GM12865 (cell line): ENCODE results near the gene ABITRAM.
"Not testable (repeated sequence)": the region's sequence is repeated elsewhere in the genome, so short reads cannot be mapped to it uniquely, and the experiment has no call there.

Experiments
- DNase-seq: peaks from one replicate; pipeline ENCODE4 v3.0.0; 2010; ENCODE audit warnings: low read depth
- H3K4me3 ChIP-seq: 2 replicates; pipeline ENCODE4 v1.5.1; 2011; ENCODE audit warnings: mild to moderate bottlenecking, low read depth, low read length, control low read depth
- TF ChIP-seq, protein P1 (sequence below): IDR thresholded peaks from 2 replicates; pipeline ENCODE4 v1.5.1; 2011; ENCODE audit warnings: low read length, control low read depth, low read depth, inconsistent platforms; ENCODE audit not compliant: insufficient read depth; ENCODE audit errors: missing control alignments

ABITRAM gene, protein sequence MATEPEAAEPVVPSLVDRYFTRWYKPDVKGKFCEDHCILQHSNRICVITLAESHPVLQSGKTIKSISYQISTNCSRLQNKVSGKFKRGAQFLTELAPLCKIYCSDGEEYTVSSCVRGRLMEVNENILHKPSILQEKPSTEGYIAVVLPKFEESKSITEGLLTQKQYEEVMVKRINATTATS

DNA sequence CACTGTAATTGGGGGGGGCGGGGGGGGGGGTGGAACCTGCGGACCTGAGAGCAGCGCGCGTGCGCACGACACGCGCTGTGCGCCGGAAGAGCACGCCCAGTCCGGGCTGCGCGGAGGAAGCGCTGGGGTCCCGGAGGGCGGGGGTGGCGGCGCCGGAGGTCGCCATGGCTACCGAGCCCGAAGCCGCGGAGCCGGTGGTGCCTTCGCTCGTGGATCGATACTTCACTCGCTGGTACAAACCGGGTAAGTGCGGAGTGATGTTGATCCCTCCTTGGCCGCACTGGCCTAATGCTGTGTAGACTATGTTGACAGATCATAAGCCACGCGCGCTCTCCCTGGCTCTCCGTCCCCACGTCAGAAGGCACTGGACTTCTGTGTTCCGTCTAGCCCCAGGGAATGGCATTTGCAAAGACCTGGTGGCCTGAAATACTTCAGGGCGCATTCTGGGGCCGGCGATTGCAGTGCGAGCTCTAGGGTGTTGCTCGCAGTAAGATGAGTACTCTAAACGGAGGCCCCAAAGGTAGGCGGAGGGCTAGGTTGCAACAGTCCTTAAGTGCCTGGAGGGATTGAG lies at the start of gene ABITRAM:
TSS of gene ABITRAM (plus strand) at position 78 of the 571 bp plus-strand sequence. CDS start at position 165, 87 bp downstream.
- TF ChIP-seq, protein P1, sequence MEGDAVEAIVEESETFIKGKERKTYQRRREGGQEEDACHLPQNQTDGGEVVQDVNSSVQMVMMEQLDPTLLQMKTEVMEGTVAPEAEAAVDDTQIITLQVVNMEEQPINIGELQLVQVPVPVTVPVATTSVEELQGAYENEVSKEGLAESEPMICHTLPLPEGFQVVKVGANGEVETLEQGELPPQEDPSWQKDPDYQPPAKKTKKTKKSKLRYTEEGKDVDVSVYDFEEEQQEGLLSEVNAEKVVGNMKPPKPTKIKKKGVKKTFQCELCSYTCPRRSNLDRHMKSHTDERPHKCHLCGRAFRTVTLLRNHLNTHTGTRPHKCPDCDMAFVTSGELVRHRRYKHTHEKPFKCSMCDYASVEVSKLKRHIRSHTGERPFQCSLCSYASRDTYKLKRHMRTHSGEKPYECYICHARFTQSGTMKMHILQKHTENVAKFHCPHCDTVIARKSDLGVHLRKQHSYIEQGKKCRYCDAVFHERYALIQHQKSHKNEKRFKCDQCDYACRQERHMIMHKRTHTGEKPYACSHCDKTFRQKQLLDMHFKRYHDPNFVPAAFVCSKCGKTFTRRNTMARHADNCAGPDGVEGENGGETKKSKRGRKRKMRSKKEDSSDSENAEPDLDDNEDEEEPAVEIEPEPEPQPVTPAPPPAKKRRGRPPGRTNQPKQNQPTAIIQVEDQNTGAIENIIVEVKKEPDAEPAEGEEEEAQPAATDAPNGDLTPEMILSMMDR = no peak
- peak; percentile 92 for DNase-seq

DNA sequence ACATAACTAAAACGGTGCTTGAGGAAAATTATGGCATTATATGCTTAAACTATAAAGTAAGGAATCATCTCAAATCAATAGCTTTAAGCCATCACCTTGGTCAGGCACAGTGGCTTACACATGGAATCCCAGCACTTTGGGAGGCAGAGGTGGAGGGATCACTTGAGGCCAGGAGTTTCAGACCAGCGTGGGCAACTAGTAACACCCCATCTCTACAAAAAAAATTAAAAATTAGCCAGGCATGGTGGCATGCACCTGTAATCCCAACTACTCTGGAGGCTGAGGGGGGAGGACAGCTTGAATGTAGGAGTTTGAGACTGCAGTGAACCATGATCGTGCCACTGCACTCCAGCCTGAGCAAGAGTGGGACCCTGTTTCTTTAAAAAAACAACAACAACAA lies 49.5 kb upstream of the ABITRAM start:
- H3K4me3 ChIP-seq = no peak overlapping the region
- TF ChIP-seq, protein P1 = no peak
- no peak for DNase-seq

More for the DNA sequence above, at the start of gene ABITRAM:
- peak within 1 kb of the TSS; percentile 69 for H3K4me3 ChIP-seq

DNA sequence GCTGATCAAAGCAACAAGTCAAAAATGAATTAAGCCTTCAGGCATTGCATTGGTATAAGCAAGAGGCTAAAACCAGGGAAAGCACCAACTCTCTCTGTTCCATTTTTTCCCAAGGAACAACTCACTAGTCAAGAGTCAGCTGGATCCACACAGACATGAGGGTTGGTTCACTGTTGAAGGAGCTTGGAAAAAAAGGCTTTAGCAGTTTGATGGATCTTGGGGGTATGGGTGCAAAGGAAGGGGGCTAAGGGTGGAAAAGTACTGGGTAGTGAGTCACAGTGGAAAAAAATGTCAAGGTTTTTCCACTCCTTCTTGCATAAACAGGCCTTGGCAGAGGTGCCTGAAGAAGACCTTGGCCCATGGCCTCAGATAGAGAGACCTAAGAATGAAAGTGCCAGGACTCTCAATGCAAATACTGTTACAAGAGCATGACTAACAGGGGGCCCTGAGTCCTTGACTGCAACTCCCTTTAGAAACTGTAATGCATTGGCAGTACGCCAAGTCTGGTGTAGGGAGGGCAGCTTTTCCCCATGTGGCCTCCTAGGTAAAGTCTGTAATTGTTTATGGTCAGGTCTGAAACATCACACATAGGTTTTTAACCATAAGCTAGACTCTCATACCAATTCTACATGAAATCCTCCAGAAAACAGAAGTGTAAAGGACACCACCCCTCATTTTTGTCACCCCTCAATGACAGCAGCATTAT lies 48.4 kb upstream of the ABITRAM start:
- TF ChIP-seq, protein P1 = no peak
- DNase-seq = peak; percentile 95
- no peak overlapping the region for H3K4me3 ChIP-seq

DNA sequence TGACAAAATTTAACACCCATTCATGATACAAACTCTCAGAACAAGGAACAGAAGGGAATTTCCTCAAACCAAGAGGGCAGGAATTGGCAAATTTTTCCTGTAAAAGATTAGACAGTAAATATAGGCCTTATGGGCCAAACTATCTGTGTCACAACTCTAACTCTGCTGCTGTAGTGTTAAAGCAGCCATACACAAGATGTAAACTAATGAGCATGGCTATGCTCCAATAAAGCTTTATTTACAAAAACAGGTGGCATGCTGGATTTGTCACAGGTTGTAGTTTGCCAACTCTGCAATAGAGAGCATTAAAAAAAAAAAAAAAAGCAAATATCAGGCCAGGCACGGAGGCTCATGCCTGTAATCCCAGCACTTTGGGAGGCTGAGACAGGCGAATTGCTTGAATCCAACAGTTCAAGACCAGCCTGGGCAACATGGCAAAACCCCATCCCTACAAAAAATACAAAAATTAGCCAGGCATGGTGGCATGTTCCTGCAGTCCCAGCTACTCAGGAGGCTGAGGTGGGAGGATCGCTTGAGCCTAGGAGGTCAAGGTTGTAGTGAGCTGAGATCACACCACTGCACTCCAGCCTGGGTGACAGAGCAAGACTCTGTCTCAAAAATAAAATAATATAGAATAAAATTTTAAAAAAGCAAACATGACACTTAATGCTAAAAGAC lies 47.5 kb upstream of the ABITRAM start:
- DNase-seq, H3K4me3 ChIP-seq: not testable (repeated sequence)

DNA sequence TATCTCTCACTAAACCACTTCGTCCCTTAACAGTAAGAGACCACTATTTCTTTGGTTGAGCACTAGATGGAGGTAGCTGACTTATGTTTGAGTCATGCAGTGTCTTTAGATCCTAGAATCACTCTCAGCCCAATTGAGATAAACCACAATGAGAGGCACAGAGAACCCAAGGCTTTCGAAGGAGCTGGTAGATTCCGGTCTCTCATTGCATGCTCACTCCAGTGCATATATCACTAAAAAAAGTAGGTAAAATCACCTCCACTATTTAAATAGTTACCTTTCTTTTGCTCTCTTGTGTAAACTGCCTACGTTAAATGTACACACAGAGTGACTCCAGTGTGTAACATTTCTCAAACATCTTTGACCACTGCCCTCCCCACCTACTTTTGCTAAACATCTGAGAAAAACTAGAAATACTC lies 44.5 kb upstream of the ABITRAM start:
- TF ChIP-seq, protein P1 = no peak
- H3K4me3 ChIP-seq = no peak overlapping the region
- DNase-seq = no peak

DNA sequence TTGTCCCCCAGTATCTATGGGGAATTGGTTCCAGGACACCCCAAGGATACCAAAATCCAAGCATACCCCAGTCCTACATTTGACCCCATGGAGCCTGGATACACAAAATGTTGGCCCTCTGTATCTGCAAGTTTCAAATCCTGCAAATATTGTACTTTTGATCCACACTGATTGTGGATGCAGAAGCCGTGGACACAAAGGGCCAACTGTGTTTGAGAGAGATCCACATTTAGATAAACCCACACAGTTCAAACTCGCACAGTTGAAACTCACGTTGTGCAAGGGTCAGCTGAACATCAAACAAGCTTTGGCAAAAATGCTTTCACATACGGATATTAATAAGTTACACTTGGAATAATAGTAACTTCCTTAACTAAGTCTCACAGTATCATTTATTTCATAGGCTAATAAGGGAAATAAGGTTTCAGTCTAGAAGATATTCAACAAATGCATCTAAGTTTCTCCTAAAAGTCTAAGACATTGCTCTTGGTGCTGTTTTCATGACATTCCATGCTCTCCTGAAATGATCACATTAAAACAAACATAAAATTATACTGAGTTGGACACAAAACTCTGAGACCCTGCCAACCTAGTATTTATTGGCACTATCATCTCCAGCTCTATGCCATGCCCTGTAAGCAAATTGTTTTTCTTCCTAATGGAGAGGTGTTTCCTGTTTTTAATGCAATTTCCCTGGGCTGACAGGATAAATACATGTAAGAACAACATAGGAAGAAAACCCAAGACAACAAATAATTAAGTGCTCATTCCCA lies 39.8 kb upstream of the ABITRAM start:
- H3K4me3 ChIP-seq = no peak overlapping the region
- TF ChIP-seq, protein P1 = no peak
- no peak for DNase-seq
